Activated T-cell treated with anti-CD3 and anti-CD28 coated beads for 48 hours (primary cell): ENCODE results near the gene RPS15.
A peak's percentile ranks its signal among the peaks of the same experiment; 100 is the strongest.

Experiments
- DNase-seq: peaks from one replicate; pipeline ENCODE4 v3.0.0-alpha.2; 2020; ENCODE audit warnings: low read depth

RPS15 gene

GRCh38 chr19:1453525-1454364 is 15.5 kb downstream of the RPS15 start:
- DNase-seq, result no peak

GRCh38 chr19:1455002-1455335 is 16.8 kb downstream of the RPS15 start:
- no peak for DNase-seq

- DNase-seq, result peak; percentile 64
These were observed 17.3 kb downstream of the RPS15 start for GRCh38 chr19:1455336-1456120.

GRCh38 chr19:1456121-1456900 is 18.1 kb downstream of the RPS15 start:
- DNase-seq, result no peak

GRCh38 chr19:1457031-1457739 is 19.0 kb downstream of the RPS15 start:
- no peak for DNase-seq

GRCh38 chr19:1457892-1458291 is 19.7 kb downstream of the RPS15 start:
- DNase-seq, result no peak

GRCh38 chr19:1459479-1459878 is 21.3 kb downstream of the RPS15 start:
- DNase-seq, result no peak

- no peak for DNase-seq
These were observed 22.1 kb downstream of the RPS15 start for GRCh38 chr19:1460033-1460995.

GRCh38 chr19:1461862-1462261 is 23.7 kb downstream of the RPS15 start:
- DNase-seq, result no peak

- no peak for DNase-seq
These were observed 27.2 kb downstream of the RPS15 start for GRCh38 chr19:1465191-1466016.

GRCh38 chr19:1466018-1466460 is 27.8 kb downstream of the RPS15 start:
- no peak for DNase-seq

GRCh38 chr19:1466461-1467214 is 28.4 kb downstream of the RPS15 start:
- DNase-seq, result no peak

- no peak for DNase-seq
These were observed 29.0 kb downstream of the RPS15 start for GRCh38 chr19:1467215-1467489.

GRCh38 chr19:1467490-1468273 is 29.5 kb downstream of the RPS15 start:
- no peak for DNase-seq

GRCh38 chr19:1468274-1468820 is 30.2 kb downstream of the RPS15 start:
- DNase-seq, result no peak

GRCh38 chr19:1468821-1469254 is 30.6 kb downstream of the RPS15 start:
- DNase-seq, result peak; percentile 52

GRCh38 chr19:1469255-1470054 is 31.3 kb downstream of the RPS15 start:
- no peak for DNase-seq

- no peak for DNase-seq
These were observed 31.8 kb downstream of the RPS15 start for GRCh38 chr19:1470055-1470304.
